ENCODE data around the gene BGLAP. TPM values are rescaled to one million over a fixed set of nuclear protein-coding genes. Genes with fewer than 3 reads are reported as not detected.

The BGLAP gene
- total RNA-seq, 1 experiment from 2014 or later: 0.67 TPM

- TF ChIP-seq REST (IDR thresholded peaks at IDR 0.05; ENCODE audit: insufficient read depth in 1 of 2, low read depth in 2 of 2, low read length in 1 of 2) (no peak), POLR2AphosphoS5 (IDR thresholded peaks at IDR 0.05; ENCODE audit: low read depth, low read length) (no peak), SIN3A (IDR thresholded peaks at IDR 0.05; ENCODE audit: borderline replicate concordance, insufficient read depth, low read depth, low read length) (no peak), CTCF (IDR thresholded peaks at IDR 0.05) (no peak), TCF7L2 (IDR thresholded peaks at IDR 0.05; ENCODE audit: low read depth, low read length) (no peak)
- no peak for DNase-seq (ENCODE audit: low read depth, low spot score)
- CTCF ChIA-PET: no interaction called here
- in situ Hi-C loops (cut with HindIII; ENCODE audit: low pct_unique_long_range_greater_than_20kb, low sequenced_read_pairs) (no loop called here), intact Hi-C loops (cut with micrococcal nuclease; ENCODE audit: unreplicated experiment) (no loop called here)
- no peak overlapping the region for H3K4me3 ChIP-seq (ENCODE audit: low read depth in 2 of 2, low read length in 2 of 2)
- BruUV-seq (replicated peaks): no TSS peak
- peaks cover 2% of the 10 kb centered on the region; the same call in 1 of the 2 replicates for H3K4me1 ChIP-seq (ENCODE audit: control insufficient read depth, insufficient read depth, low read length)
- no peak for ATAC-seq
- H3K27ac ChIP-seq (ENCODE audit: low read length): no peak overlapping the region
- no peaks in the 10 kb centered on the region for H3K36me3 ChIP-seq (ENCODE audit: control insufficient read depth, insufficient read depth, low read length)
- no peaks in the 10 kb centered on the region for H3K27me3 ChIP-seq (ENCODE audit: control insufficient read depth, insufficient read depth, low read length)
- H3K9me3 ChIP-seq (ENCODE audit: control insufficient read depth, insufficient read depth, low read depth, low read length): no peaks in the 10 kb centered on the region
- POLR2A ChIA-PET: no interaction called here
Observed at GRCh38 chr1:156230473-156230837, 11.5 kb upstream of the BGLAP start.

GRCh38 chr1:156232201-156232894 lies 9.6 kb upstream of the BGLAP start:
- no peak overlapping the region for H3K27ac ChIP-seq (ENCODE audit: low read length)
- ChIA-PET POLR2A (interaction anchor here (0.5 to 0.7 kb wide), 4 partner anchors 85 to 172 kb away, joined by 3 to 5 read pairs (median 4); no protein-coding TSS in a partner anchor), CTCF (interaction anchor here (2.0 kb wide), 1 partner anchor 7 kb away, joined by 6 read pairs; no protein-coding TSS in a partner anchor)
- BruUV-seq (replicated peaks): no TSS peak
- no peaks in the 10 kb centered on the region for H3K36me3 ChIP-seq (ENCODE audit: control insufficient read depth, insufficient read depth, low read length)
- intact Hi-C loops (cut with micrococcal nuclease; ENCODE audit: unreplicated experiment) (no loop called here), in situ Hi-C loops (cut with HindIII; ENCODE audit: low pct_unique_long_range_greater_than_20kb, low sequenced_read_pairs) (no loop called here)
- DNase-seq (ENCODE audit: low read depth, low spot score) (no peak), ATAC-seq (peak; percentile 26)
- no peak for TF ChIP-seq SIN3A (IDR thresholded peaks at IDR 0.05; ENCODE audit: borderline replicate concordance, insufficient read depth, low read depth, low read length)
- no peak for TF ChIP-seq CTCF (IDR thresholded peaks at IDR 0.05)
- no peak for TF ChIP-seq REST (IDR thresholded peaks at IDR 0.05; ENCODE audit: insufficient read depth in 1 of 2, low read depth in 2 of 2, low read length in 1 of 2)
- no peak for TF ChIP-seq POLR2AphosphoS5 (IDR thresholded peaks at IDR 0.05; ENCODE audit: low read depth, low read length)
- no peak for TF ChIP-seq TCF7L2 (IDR thresholded peaks at IDR 0.05; ENCODE audit: low read depth, low read length)
- H3K27me3 ChIP-seq (ENCODE audit: control insufficient read depth, insufficient read depth, low read length): no peaks in the 10 kb centered on the region
- H3K4me3 ChIP-seq (ENCODE audit: low read depth in 2 of 2, low read length in 2 of 2): no peak overlapping the region
- no peaks in the 10 kb centered on the region for H3K9me3 ChIP-seq (ENCODE audit: control insufficient read depth, insufficient read depth, low read depth, low read length)
- no peaks in the 10 kb centered on the region for H3K4me1 ChIP-seq (ENCODE audit: control insufficient read depth, insufficient read depth, low read length)

Data from Panc1 (cell line).